ENCODE data around the gene ZNF821. TPM values are rescaled to one million over a fixed set of nuclear protein-coding genes. Genes with fewer than 3 reads are reported as not detected.

Gene ZNF821
- total RNA-seq, 3 donors from 2014 or later = 3.7 to 11.1 (median 9.8) TPM

DNA sequence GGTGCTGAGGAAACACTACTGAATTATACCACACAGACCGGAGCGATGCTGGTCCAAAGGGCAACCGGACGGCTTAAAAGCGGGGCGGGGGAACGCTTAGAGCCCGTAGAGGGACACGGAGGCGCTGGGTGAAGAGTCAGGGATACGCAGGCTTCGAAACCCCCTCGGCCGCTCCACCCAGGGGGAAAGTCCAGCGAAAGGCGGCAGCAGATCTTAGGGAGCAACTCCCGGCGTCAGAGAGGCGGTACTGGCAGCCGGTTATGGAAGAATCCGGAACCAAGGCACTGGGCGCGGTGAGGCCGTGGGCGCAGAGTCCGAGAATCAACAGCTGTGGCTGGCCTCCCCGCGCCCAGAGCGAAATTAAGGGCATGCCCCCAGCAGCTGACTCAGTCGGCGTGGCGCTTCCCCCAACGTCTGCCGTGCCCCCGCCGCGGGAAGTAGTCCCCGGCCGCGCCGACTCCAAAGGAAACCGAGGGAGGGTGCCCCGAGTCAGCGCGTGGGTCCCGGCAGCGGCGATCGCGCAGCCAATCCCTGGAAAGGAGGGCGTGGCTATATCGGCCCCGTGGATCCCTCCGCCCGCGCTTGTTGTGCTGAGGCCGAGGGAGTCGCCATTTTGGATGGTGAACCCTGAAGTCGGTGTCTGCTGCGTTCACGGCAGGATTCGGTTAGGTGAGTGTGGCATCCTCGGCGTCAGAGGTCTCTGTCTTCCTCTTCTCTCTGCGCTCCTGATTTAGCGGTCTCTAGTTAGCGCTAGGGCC is 11.1 kb upstream of the ZNF821 start, which contains the start of gene IST1:
Gene IST1, plus strand, starts transcription at position 611 of the 758 bp plus-strand sequence. CDS start 20,110 bp downstream, outside the sequence.
- peaks cover 0 to 7% of the 10 kb centered on the region in 2 donors for H3K4me1 ChIP-seq
- H3K27me3 ChIP-seq = no peaks in the 10 kb centered on the region
- DNase-seq (ENCODE audit: low spot score in 2 of 2) = peak; percentile 97 to 99
- peak within 1 kb of the TSS; percentile 69 to 100 (median 88) for H3K4me3 ChIP-seq
- peak; percentile 91 to 99 (median 95) for TF ChIP-seq POLR2AphosphoS5 (IDR thresholded peaks at IDR 0.05)
- peak; percentile 79 for TF ChIP-seq POLR2A (IDR thresholded peaks at IDR 0.05)
- TF ChIP-seq, protein P1, sequence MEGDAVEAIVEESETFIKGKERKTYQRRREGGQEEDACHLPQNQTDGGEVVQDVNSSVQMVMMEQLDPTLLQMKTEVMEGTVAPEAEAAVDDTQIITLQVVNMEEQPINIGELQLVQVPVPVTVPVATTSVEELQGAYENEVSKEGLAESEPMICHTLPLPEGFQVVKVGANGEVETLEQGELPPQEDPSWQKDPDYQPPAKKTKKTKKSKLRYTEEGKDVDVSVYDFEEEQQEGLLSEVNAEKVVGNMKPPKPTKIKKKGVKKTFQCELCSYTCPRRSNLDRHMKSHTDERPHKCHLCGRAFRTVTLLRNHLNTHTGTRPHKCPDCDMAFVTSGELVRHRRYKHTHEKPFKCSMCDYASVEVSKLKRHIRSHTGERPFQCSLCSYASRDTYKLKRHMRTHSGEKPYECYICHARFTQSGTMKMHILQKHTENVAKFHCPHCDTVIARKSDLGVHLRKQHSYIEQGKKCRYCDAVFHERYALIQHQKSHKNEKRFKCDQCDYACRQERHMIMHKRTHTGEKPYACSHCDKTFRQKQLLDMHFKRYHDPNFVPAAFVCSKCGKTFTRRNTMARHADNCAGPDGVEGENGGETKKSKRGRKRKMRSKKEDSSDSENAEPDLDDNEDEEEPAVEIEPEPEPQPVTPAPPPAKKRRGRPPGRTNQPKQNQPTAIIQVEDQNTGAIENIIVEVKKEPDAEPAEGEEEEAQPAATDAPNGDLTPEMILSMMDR (IDR thresholded peaks at IDR 0.05) = peak in 1 of 3 donors; percentile 10
- peak within 1 kb of the TSS; percentile 99 to 100 for H3K27ac ChIP-seq
- H3K9me3 ChIP-seq = no peaks in the 10 kb centered on the region
- H3K36me3 ChIP-seq = no peaks in the 10 kb centered on the region
- intact Hi-C loops (cut with DNase I; ENCODE audit: low total_unique reads) = no loop called here

DNA sequence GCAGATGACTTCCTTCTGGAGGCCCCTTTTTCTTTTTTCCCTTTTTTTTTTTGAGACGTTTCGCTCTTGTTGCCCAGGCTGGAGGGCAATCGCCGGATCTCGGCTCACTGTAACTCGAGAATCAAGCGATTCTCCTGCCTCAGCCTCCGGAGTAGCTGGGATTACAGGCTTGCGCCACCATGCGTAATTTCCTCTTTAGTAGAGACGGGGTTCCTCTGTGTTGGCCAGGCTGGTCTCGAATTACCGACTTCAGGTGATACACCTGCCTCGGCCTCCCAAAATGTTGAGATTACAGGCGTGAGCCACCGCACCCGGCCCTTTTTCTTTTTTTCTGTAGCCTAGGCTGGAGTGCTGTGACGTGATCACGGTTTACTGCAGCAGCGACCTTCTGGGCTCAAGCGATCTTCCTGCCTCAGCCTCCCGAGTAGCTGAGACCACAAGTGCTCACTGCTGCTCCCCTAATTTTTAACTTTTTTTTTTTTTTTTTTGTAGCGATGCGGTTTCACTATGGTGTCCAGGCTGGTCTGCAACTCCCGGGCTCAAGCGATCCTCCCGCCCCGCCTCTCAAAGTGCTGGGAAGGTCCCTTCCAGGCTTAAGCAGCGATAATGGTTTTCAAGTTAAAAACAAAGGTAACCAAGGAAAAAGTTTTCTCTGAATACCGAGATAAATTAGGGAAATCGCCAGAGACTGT is 10.4 kb upstream of the ZNF821 start:
- H3K36me3 ChIP-seq = no peaks in the 10 kb centered on the region
- no peaks in the 10 kb centered on the region for H3K27me3 ChIP-seq
- intact Hi-C loops (cut with DNase I; ENCODE audit: low total_unique reads) = no loop called here
- peak overlapping the region; percentile 69 to 100 (median 88) for H3K4me3 ChIP-seq
- TF ChIP-seq, protein P1 (IDR thresholded peaks at IDR 0.05) = no peak
- no peak for TF ChIP-seq POLR2AphosphoS5 (IDR thresholded peaks at IDR 0.05)
- no peak for TF ChIP-seq POLR2A (IDR thresholded peaks at IDR 0.05)
- peak overlapping the region; percentile 99 to 100 for H3K27ac ChIP-seq
- H3K9me3 ChIP-seq = no peaks in the 10 kb centered on the region
- peak; percentile 42 to 57 for DNase-seq (ENCODE audit: low spot score in 2 of 2)
- H3K4me1 ChIP-seq = peaks cover 0 to 7% of the 10 kb centered on the region in 2 donors

DNA sequence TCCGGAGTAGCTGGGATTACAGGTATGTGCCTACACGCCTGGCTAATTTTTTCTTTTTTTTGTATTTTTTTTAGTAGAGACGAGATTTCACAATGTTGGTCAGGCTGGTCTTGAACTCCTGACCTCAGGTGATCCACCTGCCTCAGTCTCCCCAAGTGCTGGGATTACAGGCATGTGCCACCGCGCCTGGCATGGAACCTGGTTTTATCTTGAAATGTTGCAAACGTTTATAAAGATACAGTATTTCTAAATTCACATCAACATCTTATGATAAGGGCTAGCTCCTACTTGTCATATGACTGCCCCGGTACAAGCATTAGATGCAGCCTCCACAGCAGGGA is 9.9 kb upstream of the ZNF821 start:
- intact Hi-C loops (cut with DNase I; ENCODE audit: low total_unique reads) = no loop called here
- Histone ChIP-seq H3K27ac (peak overlapping the region; percentile 99 to 100), H3K27me3 (no peaks in the 10 kb centered on the region), H3K4me1 (peaks cover 0 to 7% of the 10 kb centered on the region in 2 donors), H3K9me3 (no peaks in the 10 kb centered on the region), H3K36me3 (no peaks in the 10 kb centered on the region), H3K4me3 (peak overlapping the region; percentile 69 to 100 (median 88))
- no peak for DNase-seq (ENCODE audit: low spot score in 2 of 2)
- TF ChIP-seq POLR2A (IDR thresholded peaks at IDR 0.05) (no peak), POLR2AphosphoS5 (IDR thresholded peaks at IDR 0.05) (no peak)
- TF ChIP-seq, protein P1 (IDR thresholded peaks at IDR 0.05) = no peak

DNA sequence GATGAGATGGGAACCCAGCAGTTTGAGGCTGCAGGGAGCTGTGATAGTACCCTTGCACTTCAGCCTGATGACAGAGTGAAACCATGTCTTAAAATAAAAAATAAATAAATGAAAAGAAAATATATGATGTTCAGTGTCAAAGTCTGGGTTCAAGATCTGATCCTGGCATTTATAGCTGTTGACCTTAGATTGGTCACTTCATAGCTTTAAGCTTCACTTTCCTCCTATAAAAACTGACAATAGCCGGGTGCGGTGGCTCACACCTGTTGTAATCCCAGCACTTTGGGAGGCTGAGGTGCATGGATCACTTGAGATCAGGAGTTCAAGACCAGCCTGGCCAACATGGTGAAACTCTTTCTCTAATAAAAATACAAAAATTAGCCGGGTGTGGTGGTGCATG is 5.2 kb upstream of the ZNF821 start:
- no peak overlapping the region for H3K4me3 ChIP-seq

More for the DNA sequence above, 5.2 kb upstream of the ZNF821 start:
- DNase-seq (ENCODE audit: low spot score in 2 of 2) = no peak
- Histone ChIP-seq H3K36me3 (no peaks in the 10 kb centered on the region), H3K27me3 (no peaks in the 10 kb centered on the region), H3K9me3 (no peaks in the 10 kb centered on the region), H3K4me1 (no peaks in the 10 kb centered on the region), H3K27ac (no peak overlapping the region)
- TF ChIP-seq POLR2A (IDR thresholded peaks at IDR 0.05) (no peak), POLR2AphosphoS5 (IDR thresholded peaks at IDR 0.05) (no peak)
- TF ChIP-seq, protein P1 (IDR thresholded peaks at IDR 0.05) = no peak
- intact Hi-C loops (cut with DNase I; ENCODE audit: low total_unique reads) = loop anchor here (5.0 kb wide), 1 partner anchor 82 kb away; the partner anchor contains the start of gene AP1G1

All from breast epithelium (tissue), 4 donors.